GM12878 (cell line): ENCODE measurements around the gene NOTCH3. TPM values are rescaled to one million over a fixed set of nuclear protein-coding genes. Genes with fewer than 3 reads are reported as not detected.

Source experiments
- ATAC-seq: fragments of 200-7000 bp; cut with Tn5 transposase; 3 replicates; pipeline ENCODE4 v1.9.1; 2020; ENCODE audit warnings: mild to moderate bottlenecking, moderate library complexity
- BruUV-seq: library from RNA; stranded (reverse); fragments of 400-500 nt; replicated peaks from 2 replicates; lab custom pipeline; 2021; lab: Mats Ljungman, UMichigan
- CTCF ChIA-PET: fragments of 300-600 bp; sonication (Branson Sonifier 250); formaldehyde crosslinking; extraction: SDS; loops from one replicate; lab custom pipeline; 2021; ENCODE audit warnings: inconsistent platforms; lab: Yijun Ruan, JAX
- POLR2A ChIA-PET: fragments of 350-600 bp; formaldehyde crosslinking; extraction: SDS; loops from one replicate; lab custom pipeline; 2021; ENCODE audit warnings: inconsistent platforms; lab: Charles Lee
- RAD21 ChIA-PET: fragments of 300-600 bp; sonication (Branson Sonifier 250); formaldehyde crosslinking; loops from one replicate; lab custom pipeline; 2023; ENCODE audit warnings: antibody characterized with exemption; ENCODE audit not compliant: unreplicated experiment; lab: Charles Lee
- SMC1A ChIA-PET: fragments of 300-600 bp; sonication (Branson Sonifier 250); formaldehyde crosslinking; loops from one replicate; lab custom pipeline; 2023; ENCODE audit not compliant: unreplicated experiment, uncharacterized antibody; lab: Charles Lee
- DNase-seq: peaks from one replicate; pipeline ENCODE4 v3.0.0-alpha.2; 2011; ENCODE audit warnings: low read depth, low spot score
- FAIRE-seq: peaks from 3 replicates; lab custom pipeline; 2011; peaks lifted over from hg19 to GRCh38; lab: Jason Lieb, UNC
- H2AFZ ChIP-seq: 2 replicates; pipeline ENCODE4 v1.6.0; 2011; ENCODE audit warnings: low read depth, low read length, control low read depth; ENCODE audit not compliant: control insufficient read depth
- H3K27ac ChIP-seq: 2 replicates; pipeline ENCODE4 v1.5.1; 2011; ENCODE audit warnings: control low read depth; ENCODE audit not compliant: control insufficient read depth, insufficient read depth
- H3K27me3 ChIP-seq, 2 experiments: replicated peaks in 1 of 2; 2 replicates each; pipeline versions ENCODE4 v1.6.0 to v1.6.1; 2011; ENCODE audit warnings: low read length in 1 of 2; ENCODE audit not compliant: control insufficient read depth in 2 of 2, insufficient read depth in 2 of 2
- H3K36me3 ChIP-seq, 2 experiments: 2 replicates each; pipeline ENCODE4 v1.5.1; 2011; ENCODE audit warnings: low read length in 1 of 2; ENCODE audit not compliant: control insufficient read depth in 2 of 2, insufficient read depth in 2 of 2
- H3K4me1 ChIP-seq: 2 replicates; pipeline ENCODE4 v1.6.1; 2011; ENCODE audit warnings: mild to moderate bottlenecking, low read length, moderate library complexity, mixed read lengths; ENCODE audit not compliant: control insufficient read depth, insufficient read depth
- H3K4me2 ChIP-seq: 2 replicates; pipeline ENCODE4 v1.6.0; 2011; ENCODE audit warnings: control low read depth; ENCODE audit not compliant: control insufficient read depth, insufficient read depth
- H3K4me3 ChIP-seq: fragments of 200-600 bp; sonication (generic); 2 replicates; pipeline ENCODE4 v1.5.1; 2016
- H3K79me2 ChIP-seq: 2 replicates; pipeline ENCODE4 v1.6.0; 2011; ENCODE audit warnings: low read length; ENCODE audit not compliant: control insufficient read depth, insufficient read depth
- H3K9ac ChIP-seq: 2 replicates; pipeline ENCODE4 v1.8.0; 2011; ENCODE audit warnings: low read length, control low read depth, mixed read lengths; ENCODE audit not compliant: control insufficient read depth, insufficient read depth
- H3K9me3 ChIP-seq: replicated peaks from 3 replicates; pipeline ENCODE4 v1.5.1; 2011; ENCODE audit warnings: mild to moderate bottlenecking, low read length; ENCODE audit not compliant: control insufficient read depth, insufficient read depth
- H4K20me1 ChIP-seq: 2 replicates; pipeline ENCODE4 v1.6.0; 2011; ENCODE audit not compliant: control insufficient read depth, insufficient read depth
- CBFB ChIP-seq: IDR thresholded peaks from 2 replicates; pipeline ENCODE4 v1.6.1; 2016; ENCODE audit warnings: antibody characterized with exemption, low read depth
- CEBPB ChIP-seq, 2 experiments: fragments of 150-350 bp in 1 of 2; IDR thresholded peaks; 2 replicates each; pipeline ENCODE4 v1.6.1; 2012 to 2014; ENCODE audit warnings: low read depth in 2 of 2, low read length in 2 of 2, borderline replicate concordance in 1 of 2, inconsistent platforms in 1 of 2
- CEBPZ ChIP-seq: fragments of 150-350 bp; IDR thresholded peaks from 2 replicates; pipeline ENCODE4 v1.6.1; 2016; ENCODE audit warnings: low read depth, low read length
- NBN ChIP-seq: fragments of 450-650 bp; IDR thresholded peaks from 2 replicates; pipeline ENCODE4 v1.6.1; 2016
- NR2F1 ChIP-seq: fragments of 450-650 bp; conservative IDR thresholded peaks from 2 replicates; pipeline ENCODE4 v1.6.1; 2017; ENCODE audit warnings: mild to moderate bottlenecking
- NRF1 ChIP-seq: conservative IDR thresholded peaks from 2 replicates; pipeline ENCODE4 v1.6.1; 2011; ENCODE audit warnings: mild to moderate bottlenecking, low read depth, low read length, improper control_type of control experiment
- POLR2A ChIP-seq: IDR thresholded peaks from 2 replicates; pipeline ENCODE4 v1.6.1; 2011; ENCODE audit warnings: low read depth, mild to moderate bottlenecking, low read length
- RAD21 ChIP-seq: IDR thresholded peaks from 2 replicates; pipeline ENCODE4 v1.6.1; 2011; ENCODE audit warnings: mild to moderate bottlenecking, low read depth, low read length, moderate library complexity; ENCODE audit not compliant: insufficient read depth
- RFX5 ChIP-seq: IDR thresholded peaks from 2 replicates; pipeline ENCODE4 v1.6.1; 2011; ENCODE audit warnings: low read depth, low read length, improper control_type of control experiment
- SIX5 ChIP-seq: IDR thresholded peaks from 2 replicates; pipeline ENCODE4 v1.6.1; 2011; ENCODE audit warnings: mild to moderate bottlenecking, low read depth, low read length, moderate library complexity; ENCODE audit not compliant: severe bottlenecking
- SMC3 ChIP-seq: IDR thresholded peaks from 2 replicates; pipeline ENCODE4 v1.6.1; 2011; ENCODE audit warnings: low read length, improper control_type of control experiment, borderline replicate concordance
- WRNIP1 ChIP-seq: IDR thresholded peaks from 2 replicates; pipeline ENCODE4 v1.6.1; 2011; ENCODE audit warnings: low read depth, low read length, improper control_type of control experiment, borderline replicate concordance
- WGBS: methylation state at CpG from one replicate; pipeline ENCODE4 v1.1.6; 2016; ENCODE audit warnings: low lambda C conversion rate; ENCODE audit not compliant: insufficient replicate concordance, insufficient coverage; ENCODE audit errors: missing lambda C conversion rate; 5-methylcytosine and 5-hydroxymethylcytosine counted together
- in situ Hi-C: fragments of 300-500 bp; cut with MboI; formaldehyde crosslinking; loops from 9 replicates; pipeline ENCODE4 v1.14.3; 2018; ENCODE audit warnings: mixed read lengths
- intact Hi-C: fragments of 100-400 bp; cut with micrococcal nuclease; formaldehyde crosslinking; loops from one replicate; pipeline ENCODE4 v1.14.2; 2022; ENCODE audit not compliant: unreplicated experiment
- polyA plus RNA-seq, 11 experiments: library from polyadenylated mRNA; depleted of rRNA in 4 of 11; unstranded in 6 of 11; stranded (reverse) in 5 of 11; fragments of >200 nt; fragmentation: Nextera tagmentation in 4 of 11; fragmentation: Illumina TruSeq in 1 of 11; extraction: Ambion mirVana in 4 of 11; extraction: Trizol in 1 of 11; gene quantifications; 1 replicate in 1 of 11; 2 replicates in 10 of 11; pipeline versions ENCODE4 v1.2.1 to v1.2.3, GENCODE V29; 2011 to 2016; ENCODE audit warnings: inconsistent platforms in 2 of 11, missing spikeins in 2 of 11, low read depth in 1 of 11
- total RNA-seq, 4 experiments: library from RNA; depleted of rRNA in 3 of 4; stranded (reverse); fragments of >200 nt in 3 of 4; fragmentation: Illumina TruSeq in 1 of 4; extraction: Trizol in 1 of 4; gene quantifications; 2 replicates each; pipeline versions ENCODE4 v1.2.1 to v1.2.3, GENCODE V29; 2013 to 2021

NOTCH3 gene
- total and polyA plus RNA-seq, 10 of the 15 experiments (the other 5 are each of a cell fraction or from before 2014, with no cell fraction given), result 0.01 to 0.42 (median 0.10) TPM; not detected in 5

DNA sequence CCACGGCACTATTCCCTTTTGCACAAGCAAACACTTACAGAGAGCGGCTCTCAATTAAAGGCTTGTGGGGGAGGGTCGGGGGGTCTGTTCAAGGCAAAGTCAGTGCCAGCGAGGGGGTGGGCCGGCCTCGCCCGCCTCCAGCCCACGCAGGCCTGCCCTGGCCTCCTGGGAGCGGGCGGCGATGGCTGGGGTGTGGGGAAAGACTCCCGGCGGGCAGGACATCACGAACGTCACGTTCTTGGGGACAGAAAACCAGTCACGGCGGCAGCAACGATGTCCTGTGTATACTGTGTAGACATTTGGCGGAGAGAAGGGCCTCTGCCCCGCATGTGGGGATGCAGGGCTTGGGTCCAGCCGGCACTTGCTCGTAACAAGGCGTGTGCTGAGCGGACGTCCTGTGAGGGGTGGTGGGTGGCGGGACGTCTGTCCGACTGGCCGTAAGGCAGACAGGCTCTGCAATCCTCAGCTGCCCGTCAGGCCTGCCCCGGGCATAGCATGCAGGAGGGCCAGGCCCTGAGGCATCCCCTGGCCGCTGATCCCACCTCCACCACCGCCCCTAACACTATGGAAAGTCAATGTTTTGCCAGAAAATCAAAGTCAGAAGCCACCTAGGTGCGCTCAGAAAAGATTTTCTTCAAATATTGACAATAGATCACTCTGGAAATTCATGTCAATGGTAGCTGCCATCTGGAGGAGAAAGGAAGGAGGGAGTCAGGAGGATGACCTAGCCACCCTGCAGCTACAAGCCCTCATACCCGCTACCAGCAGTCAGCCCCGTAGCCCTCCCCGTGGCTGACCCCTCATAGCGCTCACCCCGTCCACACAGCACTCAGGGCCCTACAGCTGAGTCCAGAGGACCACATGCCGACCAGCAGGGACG is 37.2 kb upstream of the NOTCH3 start:
- no peak overlapping the region for H3K9ac ChIP-seq
- no peaks in the 10 kb centered on the region for H4K20me1 ChIP-seq
- no peak overlapping the region for H3K4me3 ChIP-seq
- H3K4me2 ChIP-seq, result no peak overlapping the region
- intact Hi-C loops, result no loop called here
- H3K79me2 ChIP-seq, result no peaks in the 10 kb centered on the region
- ATAC-seq (no peak), FAIRE-seq (no peak), DNase-seq (no peak)
- no TSS peak for BruUV-seq
- no peaks in the 10 kb centered on the region for H3K27me3 ChIP-seq
- WGBS, result 96% methylated on average over 34 of the region's 42 CpGs
- H3K36me3 ChIP-seq, result peaks cover 15 to 41% of the 10 kb centered on the region in 2 experiments
- H3K9me3 ChIP-seq, result no peaks in the 10 kb centered on the region
- H3K27ac ChIP-seq, result no peak overlapping the region
- ChIA-PET CTCF (no interaction called here), RAD21 (no interaction called here), POLR2A (no interaction called here), SMC1A (no interaction called here)
- in situ Hi-C loops, result no loop called here
- H2AFZ ChIP-seq, result no peak overlapping the region
- H3K4me1 ChIP-seq, result 0 out of 2 replicates have a peak, but pooled peaks cover 3% of the 10 kb centered on the region
- TF ChIP-seq SIX5, result no peak
- peak; percentile 26 for TF ChIP-seq POLR2A

DNA sequence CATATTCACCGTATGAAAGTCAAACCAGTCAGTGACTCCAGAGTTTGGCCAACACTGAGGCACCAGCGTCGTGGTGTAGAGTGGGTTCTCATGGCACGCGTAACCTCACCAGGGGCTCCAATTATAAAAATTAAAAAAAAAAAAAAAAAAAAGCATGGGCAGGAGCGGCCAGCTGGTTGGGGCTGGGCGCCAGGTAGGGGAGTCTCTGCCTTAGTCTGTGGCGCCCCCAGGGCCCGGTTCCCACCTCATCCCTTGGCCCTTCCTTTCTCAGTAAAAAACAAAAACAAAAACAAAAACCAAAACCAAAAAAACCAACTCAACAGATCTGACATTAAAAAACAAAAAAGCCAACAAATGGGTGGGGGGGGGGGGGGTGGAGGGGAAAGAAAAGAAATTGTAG is 36.1 kb upstream of the NOTCH3 start:
- Histone ChIP-seq H3K4me1 (peaks cover 3% of the 10 kb centered on the region; the same call in 1 of the 2 replicates), H3K36me3 (peaks cover 12 to 34% of the 10 kb centered on the region in 2 experiments), H3K9me3 (no peaks in the 10 kb centered on the region), H2AFZ (no peak overlapping the region), H3K79me2 (no peaks in the 10 kb centered on the region), H3K4me3 (no peak overlapping the region), H3K27me3 (peaks cover 1 to 3% of the 10 kb centered on the region in 2 experiments; a peak in 3 of 4 replicates), H3K9ac (no peak overlapping the region), H4K20me1 (no peaks in the 10 kb centered on the region), H3K27ac (no peak overlapping the region), H3K4me2 (no peak overlapping the region)
- RAD21 ChIA-PET, result no interaction called here
- ATAC-seq (no peak), FAIRE-seq (no peak), DNase-seq (no peak)
- POLR2A ChIA-PET, result no interaction called here
- WGBS, result 98% methylated on average over 7 of the region's 9 CpGs
- intact Hi-C loops, result no loop called here
- CTCF ChIA-PET, result no interaction called here
- in situ Hi-C loops, result no loop called here
- SMC1A ChIA-PET, result no interaction called here
- no TSS peak for BruUV-seq
- no peak for TF ChIP-seq SMC3
- no peak for TF ChIP-seq RFX5
- TF ChIP-seq WRNIP1, result no peak
- no peak for TF ChIP-seq CBFB
- TF ChIP-seq NR2F1, result no peak
- TF ChIP-seq CEBPB (IDR thresholded peaks at IDR 0.05; ENCODE audit: borderline replicate concordance in 1 of 2, low read depth in 2 of 2, low read length in 2 of 2), result no peak
- TF ChIP-seq CEBPZ, result no peak
- TF ChIP-seq NRF1, result no peak
- no peak for TF ChIP-seq NBN
- no peak for TF ChIP-seq RAD21
